Measurements from ENCODE around the gene ERAS. TPM values are rescaled to one million over a fixed set of nuclear protein-coding genes. Genes with fewer than 3 reads are reported as not detected.

Gene ERAS
- polyA plus RNA-seq, 1 of the 3 experiments (the other 2 are of a cell fraction), result 0.03 TPM

GRCh38 chrX:48781705-48782104 lies 44.6 kb upstream of the ERAS start:
- Histone ChIP-seq H3K36me3 (replicated peaks in 1 of 2; ENCODE audit: control insufficient read depth in 1 of 2, insufficient read depth in 2 of 2, low read length in 1 of 2) (no peaks in the 10 kb centered on the region), H3K79me2 (ENCODE audit: insufficient read depth) (no peaks in the 10 kb centered on the region), H3K9me3 (no peaks in the 10 kb centered on the region), H3K27ac (ENCODE audit: low read depth in 2 of 2, low read length in 1 of 2) (no peak overlapping the region), H3K4me3 (ENCODE audit: low read depth in 2 of 2, low read length in 1 of 2) (no peak overlapping the region), H3K4me1 (ENCODE audit: control insufficient read depth in 1 of 2, insufficient read depth in 2 of 2, low read depth in 1 of 2, low read length in 1 of 2) (no peaks in the 10 kb centered on the region), H3K9ac (no peak overlapping the region), H3F3A (replicated peaks; ENCODE audit: insufficient read depth) (no peaks in the 10 kb centered on the region), H3K4me2 (no peak overlapping the region), H3K9me2 (no peaks in the 10 kb centered on the region), H2AFZ (ENCODE audit: low read depth) (no peak overlapping the region), H4K20me1 (ENCODE audit: insufficient read depth) (no peaks in the 10 kb centered on the region), H3K27me3 (ENCODE audit: insufficient read depth) (peaks cover 3% of the 10 kb centered on the region; the same call in 1 of the 2 replicates)
- DNase-seq, result no peak
- ChIA-PET CTCF (no interaction called here), POLR2A (no interaction called here)
- 41% methylated on average over 6 of the region's 6 CpGs for WGBS (ENCODE audit: low lambda C conversion rate)
- TF ChIP-seq FOSL2 (IDR thresholded peaks at IDR 0.05; ENCODE audit: borderline replicate concordance, low read depth), result no peak
- no peak for TF ChIP-seq RAD21 (IDR thresholded peaks at IDR 0.05; ENCODE audit: low read length)
- TF ChIP-seq JUND (IDR thresholded peaks at IDR 0.05), result no peak
- no peak for TF ChIP-seq USF2 (IDR thresholded peaks at IDR 0.05; ENCODE audit: borderline replicate concordance, low read depth, low read length)

GRCh38 chrX:48782216-48782615 lies 44.1 kb upstream of the ERAS start:
- no peak overlapping the region for H3K27ac ChIP-seq (ENCODE audit: low read depth in 2 of 2, low read length in 1 of 2)
- ChIA-PET POLR2A (no interaction called here), CTCF (no interaction called here)
- no peak overlapping the region for H3K4me2 ChIP-seq
- WGBS (ENCODE audit: low lambda C conversion rate), result 28% methylated on average over 2 of the region's 2 CpGs
- H3F3A ChIP-seq (replicated peaks; ENCODE audit: insufficient read depth), result no peaks in the 10 kb centered on the region
- H3K9me3 ChIP-seq, result no peaks in the 10 kb centered on the region
- DNase-seq, result no peak
- no peak overlapping the region for H3K4me3 ChIP-seq (ENCODE audit: low read depth in 2 of 2, low read length in 1 of 2)
- no peaks in the 10 kb centered on the region for H4K20me1 ChIP-seq (ENCODE audit: insufficient read depth)
- H3K9ac ChIP-seq, result no peak overlapping the region
- no peaks in the 10 kb centered on the region for H3K4me1 ChIP-seq (ENCODE audit: control insufficient read depth in 1 of 2, insufficient read depth in 2 of 2, low read depth in 1 of 2, low read length in 1 of 2)
- no peaks in the 10 kb centered on the region for H3K36me3 ChIP-seq (replicated peaks in 1 of 2; ENCODE audit: control insufficient read depth in 1 of 2, insufficient read depth in 2 of 2, low read length in 1 of 2)
- peaks cover 8% of the 10 kb centered on the region; the same call in 1 of the 2 replicates for H3K27me3 ChIP-seq (ENCODE audit: insufficient read depth)
- no peak overlapping the region for H2AFZ ChIP-seq (ENCODE audit: low read depth)
- TF ChIP-seq USF2 (IDR thresholded peaks at IDR 0.05; ENCODE audit: borderline replicate concordance, low read depth, low read length), result no peak
- TF ChIP-seq, protein P1, sequence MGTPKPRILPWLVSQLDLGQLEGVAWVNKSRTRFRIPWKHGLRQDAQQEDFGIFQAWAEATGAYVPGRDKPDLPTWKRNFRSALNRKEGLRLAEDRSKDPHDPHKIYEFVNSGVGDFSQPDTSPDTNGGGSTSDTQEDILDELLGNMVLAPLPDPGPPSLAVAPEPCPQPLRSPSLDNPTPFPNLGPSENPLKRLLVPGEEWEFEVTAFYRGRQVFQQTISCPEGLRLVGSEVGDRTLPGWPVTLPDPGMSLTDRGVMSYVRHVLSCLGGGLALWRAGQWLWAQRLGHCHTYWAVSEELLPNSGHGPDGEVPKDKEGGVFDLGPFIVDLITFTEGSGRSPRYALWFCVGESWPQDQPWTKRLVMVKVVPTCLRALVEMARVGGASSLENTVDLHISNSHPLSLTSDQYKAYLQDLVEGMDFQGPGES (IDR thresholded peaks at IDR 0.05; ENCODE audit: low read depth, low read length), result no peak
- no peaks in the 10 kb centered on the region for H3K79me2 ChIP-seq (ENCODE audit: insufficient read depth)
- H3K9me2 ChIP-seq, result no peaks in the 10 kb centered on the region

DNA sequence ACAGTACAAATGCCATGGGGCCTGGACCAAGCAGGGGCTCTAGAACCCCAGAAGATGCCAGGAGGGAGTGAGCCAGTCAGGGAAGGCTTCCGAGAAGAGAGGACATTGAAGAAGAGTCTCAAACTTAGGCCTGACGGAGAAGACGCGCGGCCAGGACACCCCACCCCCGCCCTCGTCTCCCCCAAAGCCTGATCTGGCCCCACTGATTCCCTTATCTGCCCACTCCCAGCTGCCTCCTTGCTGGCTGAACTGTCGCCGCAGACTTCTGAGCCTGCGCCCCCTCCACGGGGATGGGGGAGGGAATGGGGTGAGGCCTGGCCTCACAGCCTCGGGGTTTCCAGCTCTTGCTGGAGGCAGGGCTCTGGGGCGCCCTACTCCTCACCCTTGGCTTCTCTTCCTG lies 43.5 kb upstream of the ERAS start:
- Histone ChIP-seq H3F3A (replicated peaks; ENCODE audit: insufficient read depth) (no peaks in the 10 kb centered on the region), H3K36me3 (replicated peaks in 1 of 2; ENCODE audit: control insufficient read depth in 1 of 2, insufficient read depth in 2 of 2, low read length in 1 of 2) (no peaks in the 10 kb centered on the region), H3K27ac (ENCODE audit: low read depth in 2 of 2, low read length in 1 of 2) (no peak overlapping the region), H3K4me3 (ENCODE audit: low read depth in 2 of 2, low read length in 1 of 2) (no peak overlapping the region), H3K9me3 (no peaks in the 10 kb centered on the region), H3K79me2 (ENCODE audit: insufficient read depth) (no peaks in the 10 kb centered on the region), H3K9ac (no peak overlapping the region), H3K27me3 (ENCODE audit: insufficient read depth) (peaks cover 14% of the 10 kb centered on the region; the same call in 1 of the 2 replicates), H3K4me2 (no peak overlapping the region), H2AFZ (ENCODE audit: low read depth) (no peak overlapping the region), H4K20me1 (ENCODE audit: insufficient read depth) (no peaks in the 10 kb centered on the region), H3K4me1 (ENCODE audit: control insufficient read depth in 1 of 2, insufficient read depth in 2 of 2, low read depth in 1 of 2, low read length in 1 of 2) (no peaks in the 10 kb centered on the region), H3K9me2 (no peaks in the 10 kb centered on the region)
- no peak for DNase-seq
- POLR2A ChIA-PET, result no interaction called here
- CTCF ChIA-PET, result no interaction called here
- no peak for TF ChIP-seq CHD2 (IDR thresholded peaks at IDR 0.05; ENCODE audit: low read length, partially characterized antibody)
- no peak for TF ChIP-seq MEF2A (IDR thresholded peaks at IDR 0.05; ENCODE audit: borderline replicate concordance, low read depth)
- no peak for TF ChIP-seq RCOR1 (IDR thresholded peaks at IDR 0.05; ENCODE audit: low read length)
- no peak for TF ChIP-seq NRF1 (IDR thresholded peaks at IDR 0.05; ENCODE audit: low read depth, low read length)
- TF ChIP-seq EP300 (IDR thresholded peaks at IDR 0.05; ENCODE audit: borderline replicate concordance in 1 of 2, low read depth in 1 of 2, low read length in 1 of 2), result no peak
- TF ChIP-seq FOSL2 (IDR thresholded peaks at IDR 0.05; ENCODE audit: borderline replicate concordance, low read depth), result no peak
- no peak for TF ChIP-seq JUND (IDR thresholded peaks at IDR 0.05)
- no peak for TF ChIP-seq RAD21 (IDR thresholded peaks at IDR 0.05; ENCODE audit: low read length)
- no peak for TF ChIP-seq RFX5 (IDR thresholded peaks at IDR 0.05; ENCODE audit: low read length)
- no peak for TF ChIP-seq NFIC (IDR thresholded peaks at IDR 0.05; ENCODE audit: borderline replicate concordance)
- no peak for TF ChIP-seq SMC3 (IDR thresholded peaks at IDR 0.05; ENCODE audit: low read depth, low read length)
- no peak for TF ChIP-seq GABPA (IDR thresholded peaks at IDR 0.05; ENCODE audit: low read depth)
- 49% methylated on average over 8 of the region's 13 CpGs for WGBS (ENCODE audit: low lambda C conversion rate)
